D721Med (cell line): Measurements from ENCODE around the gene PALM2AKAP2.

ENCODE experiments used
- DNase-seq: peaks from one replicate; pipeline ENCODE4 v3.0.0; 2011; ENCODE audit warnings: low spot score; ENCODE audit not compliant: insufficient read length
- FAIRE-seq: peaks from 2 replicates; lab custom pipeline; 2011; peaks lifted over from hg19 to GRCh38; lab: Jason Lieb, UNC
- TF ChIP-seq, protein P1 (sequence below): IDR thresholded peaks from 2 replicates; pipeline ENCODE4 v1.5.1; 2012; ENCODE audit warnings: mild to moderate bottlenecking, control low read depth; ENCODE audit not compliant: insufficient read depth; ENCODE audit errors: missing control alignments

PALM2AKAP2 gene

DNA sequence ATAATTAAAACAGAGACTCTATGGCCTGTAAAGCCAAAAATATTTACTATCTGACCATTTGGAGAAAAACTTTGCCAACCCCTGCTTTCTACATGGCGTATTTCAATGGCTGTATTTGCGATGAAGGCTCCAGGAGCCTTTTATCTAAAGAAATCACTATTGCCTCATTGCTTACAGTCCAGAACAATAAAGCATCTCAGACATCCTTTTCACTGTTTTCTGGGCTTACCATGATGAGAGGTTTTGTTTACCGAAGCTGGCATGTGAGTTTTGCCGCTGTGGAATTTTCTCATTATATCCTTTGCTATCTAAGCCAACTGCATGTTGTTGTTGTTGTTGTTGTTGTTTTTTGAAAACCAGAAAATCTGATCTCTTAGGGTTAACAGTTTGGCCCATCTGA, 13.9 kb downstream of the PALM2AKAP2 start:
- TF ChIP-seq, protein P1, sequence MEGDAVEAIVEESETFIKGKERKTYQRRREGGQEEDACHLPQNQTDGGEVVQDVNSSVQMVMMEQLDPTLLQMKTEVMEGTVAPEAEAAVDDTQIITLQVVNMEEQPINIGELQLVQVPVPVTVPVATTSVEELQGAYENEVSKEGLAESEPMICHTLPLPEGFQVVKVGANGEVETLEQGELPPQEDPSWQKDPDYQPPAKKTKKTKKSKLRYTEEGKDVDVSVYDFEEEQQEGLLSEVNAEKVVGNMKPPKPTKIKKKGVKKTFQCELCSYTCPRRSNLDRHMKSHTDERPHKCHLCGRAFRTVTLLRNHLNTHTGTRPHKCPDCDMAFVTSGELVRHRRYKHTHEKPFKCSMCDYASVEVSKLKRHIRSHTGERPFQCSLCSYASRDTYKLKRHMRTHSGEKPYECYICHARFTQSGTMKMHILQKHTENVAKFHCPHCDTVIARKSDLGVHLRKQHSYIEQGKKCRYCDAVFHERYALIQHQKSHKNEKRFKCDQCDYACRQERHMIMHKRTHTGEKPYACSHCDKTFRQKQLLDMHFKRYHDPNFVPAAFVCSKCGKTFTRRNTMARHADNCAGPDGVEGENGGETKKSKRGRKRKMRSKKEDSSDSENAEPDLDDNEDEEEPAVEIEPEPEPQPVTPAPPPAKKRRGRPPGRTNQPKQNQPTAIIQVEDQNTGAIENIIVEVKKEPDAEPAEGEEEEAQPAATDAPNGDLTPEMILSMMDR = no peak
- FAIRE-seq (no peak), DNase-seq (no peak)

DNA sequence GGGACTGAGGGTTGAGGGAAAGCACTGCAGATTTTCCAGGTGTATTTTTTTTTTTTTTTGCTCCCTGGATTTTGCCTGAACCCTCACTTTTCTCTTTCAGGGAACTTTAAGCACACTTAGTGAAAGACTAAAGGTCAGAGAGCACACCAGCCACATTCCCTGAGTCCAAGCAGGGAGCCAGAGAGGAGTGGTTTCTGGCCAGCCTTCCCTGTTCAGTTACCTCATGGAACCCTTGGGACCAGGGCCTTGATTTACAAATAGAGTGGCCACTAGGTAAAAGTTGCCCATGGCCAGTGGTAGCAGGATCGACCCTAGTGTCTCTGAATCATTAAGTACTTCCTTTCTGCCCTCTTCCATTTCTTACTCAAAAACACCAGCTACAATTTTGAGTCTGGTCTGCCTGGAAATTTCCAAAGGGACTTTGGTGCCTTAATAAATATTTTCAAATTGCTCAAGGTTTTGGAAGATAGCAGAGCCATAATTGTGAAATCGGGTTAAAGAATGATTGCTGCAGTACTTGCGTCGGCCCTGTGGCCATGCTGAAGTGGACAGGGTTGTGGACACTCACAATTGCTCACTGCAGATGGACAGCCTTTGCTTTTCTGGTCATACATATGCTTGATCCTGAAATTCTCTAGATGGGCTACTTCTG, 14.5 kb downstream of the PALM2AKAP2 start:
- no peak for FAIRE-seq
- TF ChIP-seq, protein P1 = no peak
- no peak for DNase-seq

DNA sequence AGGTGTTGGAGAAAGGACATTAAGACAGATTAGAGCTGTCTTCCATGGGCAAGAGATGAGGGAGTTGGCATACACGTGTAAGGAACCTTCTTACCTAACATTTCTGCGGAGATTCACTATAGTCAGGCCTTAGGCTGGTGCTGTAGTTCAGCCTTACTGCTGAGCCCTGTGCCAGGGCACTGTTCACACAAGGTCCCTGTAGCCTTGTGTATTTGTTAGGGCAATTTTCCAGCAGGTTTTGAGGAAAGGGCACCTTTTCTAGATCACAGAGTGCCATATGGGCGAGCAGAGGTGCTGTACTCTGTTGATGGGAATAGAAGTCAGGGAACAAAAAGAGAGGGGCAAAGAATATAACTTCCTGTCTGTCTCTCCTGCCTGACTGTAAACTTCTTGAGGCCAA, 15.6 kb downstream of the PALM2AKAP2 start:
- FAIRE-seq = no peak
- TF ChIP-seq, protein P1 = no peak

DNA sequence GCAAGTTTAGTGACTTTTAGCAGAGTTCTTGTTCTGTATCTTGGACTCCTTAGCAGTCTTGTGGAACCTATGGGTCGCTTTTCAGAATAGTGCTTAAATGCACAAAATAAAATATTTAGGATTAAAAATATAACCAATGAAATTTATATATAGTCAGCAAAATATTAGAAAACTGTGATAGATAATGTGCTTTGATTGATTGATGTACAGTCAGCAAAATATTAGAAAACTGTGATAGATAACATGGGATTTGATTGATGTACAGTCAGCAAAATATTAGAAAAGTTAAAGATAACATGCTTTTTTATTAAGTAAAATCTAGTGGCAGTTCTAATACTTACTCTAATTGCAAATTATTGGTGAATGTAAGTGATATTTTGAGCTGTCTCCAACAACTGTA, 16.1 kb downstream of the PALM2AKAP2 start:
- FAIRE-seq (no peak), DNase-seq (no peak)
- TF ChIP-seq, protein P1 = no peak

More for the DNA sequence above, 15.6 kb downstream of the PALM2AKAP2 start:
- no peak for DNase-seq

DNA sequence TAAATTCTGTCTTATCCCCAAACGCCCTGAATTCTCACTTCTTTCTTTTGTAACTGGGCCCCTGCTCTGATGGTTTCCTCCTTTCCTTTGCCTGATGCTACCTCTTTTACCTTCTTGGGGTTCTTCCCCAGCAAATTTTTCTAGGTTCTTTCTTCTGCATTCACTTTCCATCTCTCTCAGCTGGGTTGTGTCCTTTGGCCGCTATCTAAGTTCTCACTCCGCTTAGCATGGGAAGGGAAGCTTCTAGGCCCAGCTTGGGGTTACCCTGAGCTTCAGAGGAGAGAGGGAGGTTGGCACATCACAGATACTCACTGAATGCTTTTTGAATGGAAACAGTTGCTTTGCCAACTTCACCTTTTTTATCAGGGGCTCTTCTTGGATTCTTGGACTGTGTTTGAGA, 17.0 kb downstream of the PALM2AKAP2 start:
- TF ChIP-seq, protein P1 = no peak
- no peak for DNase-seq
- no peak for FAIRE-seq

DNA sequence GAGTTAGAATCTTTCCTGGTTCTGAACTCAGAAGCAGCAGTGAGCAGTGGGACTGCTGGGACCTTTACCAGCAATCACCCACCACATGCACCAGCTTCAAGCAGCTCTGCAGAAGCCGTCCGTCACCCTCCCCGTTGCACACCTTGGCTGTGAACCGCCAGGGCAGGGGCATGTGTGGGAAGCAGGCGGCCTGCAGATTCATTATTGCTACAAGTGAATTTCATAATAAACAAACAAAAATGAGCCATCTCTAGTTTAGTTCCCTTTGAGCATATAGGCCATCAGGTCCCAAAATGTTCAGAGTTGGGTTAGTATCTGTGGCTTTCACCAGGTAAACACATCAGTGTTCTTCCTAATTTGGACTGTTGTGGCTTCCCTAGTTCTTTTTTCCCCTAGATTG, 17.5 kb downstream of the PALM2AKAP2 start:
- TF ChIP-seq, protein P1 = no peak
- FAIRE-seq (no peak), DNase-seq (no peak)

DNA sequence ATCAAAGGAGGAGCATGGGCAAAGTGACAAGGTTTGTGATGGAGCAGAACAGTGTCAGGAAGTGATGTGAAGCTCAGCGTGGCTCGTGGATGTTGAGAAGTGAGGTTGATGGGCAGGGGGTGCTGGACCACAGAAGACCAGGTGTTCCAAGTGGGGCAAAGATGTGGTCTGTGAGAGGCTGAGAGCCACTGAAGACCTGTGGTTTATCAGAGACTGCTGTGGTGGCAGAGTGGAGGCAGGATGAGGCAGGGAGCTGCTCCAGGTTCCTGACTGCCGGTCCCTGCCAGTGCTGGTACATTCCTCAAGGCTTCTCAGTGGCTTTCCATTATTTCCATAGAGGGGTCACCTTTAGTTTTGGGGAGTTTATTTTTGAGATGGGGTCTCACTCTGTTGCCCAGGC, 19.1 kb downstream of the PALM2AKAP2 start:
- TF ChIP-seq, protein P1 = no peak
- DNase-seq (no peak), FAIRE-seq (no peak)
